ENCODE measurements around the gene ITPA.

DNA sequence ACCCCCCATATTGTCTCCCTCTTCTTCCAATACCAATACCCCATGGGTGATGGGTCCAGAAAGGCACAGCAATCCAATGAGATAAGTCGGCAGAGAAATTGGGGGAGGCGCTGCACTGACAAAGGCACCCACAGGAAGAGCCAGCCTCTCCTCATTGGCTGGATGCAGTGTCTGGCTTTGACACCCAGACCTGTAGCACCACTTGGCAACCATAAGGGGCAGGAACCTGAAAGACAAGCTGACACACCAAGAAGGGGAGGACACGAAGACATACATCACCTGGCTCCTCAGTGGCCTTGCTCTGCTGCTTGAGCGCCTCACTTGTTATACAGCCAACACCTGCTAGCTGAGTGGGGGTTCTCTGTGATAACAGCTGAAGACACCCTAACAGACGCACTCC, 49.1 kb downstream of the ITPA start:
- TF ChIP-seq POLR2A (IDR thresholded peaks at IDR 0.05): no peak
- TF ChIP-seq, protein P1, sequence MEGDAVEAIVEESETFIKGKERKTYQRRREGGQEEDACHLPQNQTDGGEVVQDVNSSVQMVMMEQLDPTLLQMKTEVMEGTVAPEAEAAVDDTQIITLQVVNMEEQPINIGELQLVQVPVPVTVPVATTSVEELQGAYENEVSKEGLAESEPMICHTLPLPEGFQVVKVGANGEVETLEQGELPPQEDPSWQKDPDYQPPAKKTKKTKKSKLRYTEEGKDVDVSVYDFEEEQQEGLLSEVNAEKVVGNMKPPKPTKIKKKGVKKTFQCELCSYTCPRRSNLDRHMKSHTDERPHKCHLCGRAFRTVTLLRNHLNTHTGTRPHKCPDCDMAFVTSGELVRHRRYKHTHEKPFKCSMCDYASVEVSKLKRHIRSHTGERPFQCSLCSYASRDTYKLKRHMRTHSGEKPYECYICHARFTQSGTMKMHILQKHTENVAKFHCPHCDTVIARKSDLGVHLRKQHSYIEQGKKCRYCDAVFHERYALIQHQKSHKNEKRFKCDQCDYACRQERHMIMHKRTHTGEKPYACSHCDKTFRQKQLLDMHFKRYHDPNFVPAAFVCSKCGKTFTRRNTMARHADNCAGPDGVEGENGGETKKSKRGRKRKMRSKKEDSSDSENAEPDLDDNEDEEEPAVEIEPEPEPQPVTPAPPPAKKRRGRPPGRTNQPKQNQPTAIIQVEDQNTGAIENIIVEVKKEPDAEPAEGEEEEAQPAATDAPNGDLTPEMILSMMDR (IDR thresholded peaks at IDR 0.05): no peak
